Measurements from ENCODE around the gene CTAG2.
"Not testable (repeated sequence)": the region's sequence is repeated elsewhere in the genome, so short reads cannot be mapped to it uniquely, and the experiment has no call there.

- not testable (repeated sequence) for TF ChIP-seq POLR2A, CTCF (IDR thresholded peaks at IDR 0.05)
Observed at GRCh38 chrX:154643708-154644107, 9.7 kb downstream of the CTAG2 start.

All from heart left ventricle (tissue), 13 donors.